GM18526 (cell line): ENCODE results near the gene DSCAML1.

Experiments used
- POLR2A ChIP-seq: IDR thresholded peaks from 3 replicates; pipeline ENCODE4 v1.6.1; 2011; ENCODE audit not compliant: insufficient read length; ENCODE audit errors: extremely low read depth

Gene DSCAML1

GRCh38 chr11:117700551-117700950, 96.5 kb downstream of the DSCAML1 start:
- TF ChIP-seq POLR2A = no peak

DNA sequence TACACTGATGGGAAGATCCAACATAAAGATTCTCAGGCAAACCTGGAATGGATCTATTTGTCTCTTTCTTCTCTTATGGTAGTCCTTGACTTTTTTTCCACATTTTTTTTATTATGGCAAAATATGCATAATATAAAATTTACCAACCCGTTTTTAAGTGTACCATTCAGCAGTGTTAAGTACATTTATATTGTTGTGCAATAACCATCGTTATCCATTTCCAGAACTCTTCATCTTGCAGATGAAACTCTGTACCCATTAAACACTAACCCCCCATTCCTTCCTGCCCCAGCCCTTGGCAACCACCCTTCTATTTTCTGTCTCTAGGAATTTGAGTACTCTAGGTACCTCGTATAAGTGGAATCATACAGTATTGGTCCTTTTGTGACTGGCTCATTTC, 99.7 kb downstream of the DSCAML1 start:
- no peak for TF ChIP-seq POLR2A

DNA sequence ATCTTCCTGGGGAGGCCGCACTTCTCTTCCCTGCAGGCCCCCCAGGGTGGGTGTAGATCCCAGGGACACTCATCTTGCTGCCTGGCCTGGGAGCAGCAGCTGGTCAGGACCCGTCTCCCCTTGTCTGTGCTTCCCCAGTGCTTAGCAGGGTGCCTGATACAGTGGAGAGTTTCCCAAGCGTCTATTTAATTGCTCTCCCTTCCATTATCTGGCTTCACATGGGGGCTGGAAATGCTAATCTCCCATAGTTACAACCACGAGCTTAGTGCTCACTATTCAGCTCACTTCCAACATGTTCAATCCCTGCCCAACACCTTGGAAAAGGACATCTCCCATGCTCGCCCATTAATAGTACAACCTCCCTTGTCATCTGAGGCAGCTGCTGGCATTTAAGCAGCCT, 100.5 kb downstream of the DSCAML1 start:
- TF ChIP-seq POLR2A = no peak

- TF ChIP-seq POLR2A = no peak
Observed at GRCh38 chr11:117693344-117693743, 103.7 kb downstream of the DSCAML1 start.

DNA sequence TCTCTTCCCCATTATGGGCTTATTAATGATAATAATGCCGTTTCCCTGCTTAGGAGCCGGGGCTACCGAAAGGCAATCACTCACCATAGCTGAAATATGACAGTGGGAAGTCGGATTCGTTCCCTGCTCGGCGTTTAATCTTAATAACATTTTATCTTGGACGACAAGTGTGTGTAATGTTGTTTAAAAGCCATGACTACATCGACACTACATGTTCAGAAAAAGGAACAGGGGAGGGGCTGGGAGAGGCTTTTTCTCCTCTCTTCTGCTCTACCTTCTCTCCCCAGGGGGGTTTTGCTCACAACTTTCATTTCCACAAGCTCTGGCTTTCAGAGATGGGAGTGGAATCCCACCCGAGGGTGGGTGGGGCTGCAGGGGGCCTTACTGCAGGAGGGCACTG, 105.5 kb downstream of the DSCAML1 start:
- TF ChIP-seq POLR2A = no peak

DNA sequence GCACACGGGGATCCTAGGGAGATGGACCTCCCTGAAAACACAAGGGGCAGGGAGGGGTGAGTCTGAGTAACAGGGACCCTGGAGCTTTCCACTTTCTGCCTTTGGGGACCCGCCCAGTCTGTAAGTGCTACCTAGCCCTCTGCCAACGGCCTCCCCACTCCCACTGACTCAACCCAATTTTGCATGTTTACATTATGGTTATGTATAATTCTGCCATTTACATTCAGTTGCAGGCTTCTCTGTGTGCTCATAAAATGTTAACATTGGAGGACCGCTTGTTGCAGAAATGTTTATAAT, 105.8 kb downstream of the DSCAML1 start:
- no peak for TF ChIP-seq POLR2A

- TF ChIP-seq POLR2A = no peak
Observed at GRCh38 chr11:117690484-117691217, 106.4 kb downstream of the DSCAML1 start.

GRCh38 chr11:117688255-117688797, 108.7 kb downstream of the DSCAML1 start:
- no peak for TF ChIP-seq POLR2A

GRCh38 chr11:117687776-117688175, 109.2 kb downstream of the DSCAML1 start:
- TF ChIP-seq POLR2A = no peak

GRCh38 chr11:117686711-117687110, 110.3 kb downstream of the DSCAML1 start:
- TF ChIP-seq POLR2A = no peak

GRCh38 chr11:117685566-117685965, 111.5 kb downstream of the DSCAML1 start:
- no peak for TF ChIP-seq POLR2A

GRCh38 chr11:117684731-117685130, 112.3 kb downstream of the DSCAML1 start:
- no peak for TF ChIP-seq POLR2A

GRCh38 chr11:117684111-117684510, 112.9 kb downstream of the DSCAML1 start:
- no peak for TF ChIP-seq POLR2A

DNA sequence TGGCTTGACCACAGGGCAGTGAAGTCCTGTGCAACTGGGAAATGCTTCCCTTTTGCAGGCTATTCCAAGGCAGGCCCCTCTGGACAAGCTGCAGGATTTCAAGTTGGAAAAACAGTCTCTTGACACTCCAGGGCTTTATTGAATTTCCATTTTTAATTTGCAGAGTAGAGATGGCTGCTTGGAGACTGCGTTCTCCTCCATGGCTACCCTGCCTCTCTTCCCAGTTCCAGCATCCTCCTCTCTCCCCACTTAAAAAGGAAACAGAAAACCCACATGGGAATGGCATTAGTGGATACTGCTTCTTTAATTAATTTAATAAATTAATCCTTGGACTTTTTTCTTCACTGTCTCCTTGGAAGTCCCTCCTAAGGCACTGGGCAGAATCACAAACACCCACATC, 115.6 kb downstream of the DSCAML1 start:
- no peak for TF ChIP-seq POLR2A

GRCh38 chr11:117679461-117679860, 117.6 kb downstream of the DSCAML1 start:
- no peak for TF ChIP-seq POLR2A

DNA sequence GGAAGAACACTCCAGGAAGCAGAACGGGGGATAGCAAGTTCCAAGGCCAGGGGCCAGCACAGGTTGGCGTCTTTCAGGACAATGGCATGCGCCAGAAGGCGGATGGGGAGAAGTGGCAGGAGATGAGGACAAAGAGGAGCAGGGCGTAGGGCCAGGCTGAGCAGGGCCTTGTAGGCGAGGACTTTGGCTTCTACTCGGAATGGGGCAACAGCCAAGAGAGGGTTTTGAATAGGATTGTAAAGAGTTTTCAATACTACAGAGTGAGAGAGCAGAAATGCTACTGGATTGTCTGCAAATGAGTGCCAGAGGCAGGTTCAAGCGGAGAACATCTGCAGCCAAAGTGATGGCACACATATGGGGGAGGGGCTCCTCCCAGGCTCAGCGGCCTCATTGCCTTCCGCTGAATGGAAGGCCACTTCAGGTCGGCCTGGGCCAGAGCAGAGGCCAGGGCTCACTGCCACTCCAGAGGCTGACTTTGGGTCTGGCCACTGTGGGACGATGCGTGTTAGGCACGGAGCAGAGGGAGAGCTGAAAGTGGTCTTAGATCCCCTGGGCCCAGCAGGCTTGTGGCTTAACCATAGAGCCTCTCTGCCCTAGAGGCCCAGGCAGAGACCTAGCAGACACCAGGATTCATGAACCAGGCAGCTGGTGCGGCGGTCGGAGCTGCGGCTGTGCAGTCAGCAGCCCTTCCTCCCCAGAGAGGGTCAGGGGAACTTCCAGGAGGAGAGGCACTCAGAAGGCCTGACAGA, 118.2 kb downstream of the DSCAML1 start:
- TF ChIP-seq POLR2A = no peak
